HG02798 (cell line): Measurements from ENCODE around the gene PHOSPHO1.
"Not testable (repeated sequence)": the region's sequence is repeated elsewhere in the genome, so short reads cannot be mapped to it uniquely, and the experiment has no call there.

Experiments
- ATAC-seq: cut with Tn5 transposase; IDR thresholded peaks from one replicate; pipeline ENCODE4 v1.9.1; 2021; ENCODE audit warnings: mild to moderate bottlenecking; ENCODE audit not compliant: unreplicated experiment, poor library complexity

Gene PHOSPHO1

GRCh38 chr17:49195751-49196150, 34.8 kb downstream of the PHOSPHO1 start:
- ATAC-seq, result no peak

- no peak for ATAC-seq
These were observed 36.3 kb downstream of the PHOSPHO1 start for GRCh38 chr17:49194297-49194607.

- no peak for ATAC-seq
These were observed 36.9 kb downstream of the PHOSPHO1 start for GRCh38 chr17:49193513-49194296.

GRCh38 chr17:49191917-49192741, 38.5 kb downstream of the PHOSPHO1 start:
- peak; percentile 64 for ATAC-seq

GRCh38 chr17:49191409-49191916, 39.1 kb downstream of the PHOSPHO1 start:
- peak; percentile 0 for ATAC-seq

GRCh38 chr17:49190932-49191331, 39.7 kb downstream of the PHOSPHO1 start:
- no peak for ATAC-seq

GRCh38 chr17:49187301-49187700, 43.3 kb downstream of the PHOSPHO1 start:
- ATAC-seq, result no peak

- ATAC-seq, result not testable (repeated sequence)
These were observed 45.2 kb downstream of the PHOSPHO1 start for GRCh38 chr17:49185381-49185780.

- ATAC-seq, result not testable (repeated sequence)
These were observed 46.1 kb downstream of the PHOSPHO1 start for GRCh38 chr17:49184522-49184921.

- ATAC-seq, result no peak
These were observed 46.8 kb downstream of the PHOSPHO1 start for GRCh38 chr17:49183801-49184200.

GRCh38 chr17:49183341-49183740, 47.2 kb downstream of the PHOSPHO1 start:
- no peak for ATAC-seq

- ATAC-seq, result no peak
These were observed 49.5 kb downstream of the PHOSPHO1 start for GRCh38 chr17:49180998-49181635.

- ATAC-seq, result no peak
These were observed 50.3 kb downstream of the PHOSPHO1 start for GRCh38 chr17:49180303-49180702.

- not testable (repeated sequence) for ATAC-seq
These were observed 54.6 kb downstream of the PHOSPHO1 start for GRCh38 chr17:49175978-49176377.
